ENCODE data around the gene PRXL2C.

The PRXL2C gene

GRCh38 chr9:96609732-96610131, 45.4 kb downstream of the PRXL2C start:
- DNase-seq: no peak

GRCh38 chr9:96607971-96608370, 47.1 kb downstream of the PRXL2C start:
- DNase-seq: no peak

GRCh38 chr9:96605328-96605727, 49.8 kb downstream of the PRXL2C start:
- DNase-seq: no peak

- DNase-seq: no peak
Measured at GRCh38 chr9:96604004-96604319, 51.2 kb downstream of the PRXL2C start.

DNA sequence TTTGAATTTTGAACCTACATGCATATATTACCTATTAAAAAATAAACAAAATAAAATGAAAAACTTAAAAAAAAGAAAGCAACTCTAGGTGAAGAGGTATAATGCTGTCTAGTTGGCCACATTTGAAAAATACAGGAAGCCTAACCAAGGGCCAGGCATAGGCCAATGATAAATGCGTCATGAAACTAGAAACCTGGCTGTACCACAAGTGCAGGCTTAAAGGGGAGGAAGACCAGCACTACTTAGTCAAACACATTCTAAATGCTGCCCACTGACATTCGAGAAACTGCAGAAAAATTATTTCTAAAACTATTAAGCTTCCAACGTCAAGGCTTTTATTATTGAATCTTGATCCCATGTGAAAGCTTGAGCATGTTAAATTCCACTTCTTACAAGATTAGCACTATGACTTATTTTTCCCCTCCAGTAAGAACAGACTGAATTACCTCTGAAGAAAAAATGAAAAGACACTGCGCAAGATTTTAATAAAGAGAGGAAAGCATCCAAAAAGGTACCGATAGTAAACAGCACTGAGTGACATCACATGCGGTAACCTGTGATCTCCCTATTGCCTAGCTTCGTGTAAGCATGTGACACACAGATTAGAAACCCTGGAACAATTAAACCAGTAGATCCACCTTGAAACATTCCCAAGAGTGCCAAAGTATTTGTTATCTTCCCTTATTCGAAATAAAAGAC, 51.7 kb downstream of the PRXL2C start:
- DNase-seq: no peak

DNA sequence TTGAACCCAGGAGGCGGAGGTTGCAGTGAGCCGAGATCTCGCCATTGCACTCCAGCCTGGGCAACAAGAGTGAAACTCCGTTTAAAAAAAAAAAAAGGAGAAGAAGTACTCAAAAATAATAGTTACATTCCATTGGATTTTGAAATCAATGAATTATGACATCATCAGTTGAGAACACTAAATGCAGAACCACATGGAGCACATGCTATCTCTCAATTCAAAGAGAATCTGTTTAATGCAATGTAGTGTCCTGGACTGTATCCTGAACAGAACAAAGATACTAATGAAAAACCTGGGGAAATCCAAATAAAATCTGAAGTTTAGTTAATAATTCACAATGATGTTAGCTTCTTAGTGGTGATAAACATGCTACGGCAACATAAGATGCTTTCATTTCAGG, 55.8 kb downstream of the PRXL2C start:
- DNase-seq: no peak

DNA sequence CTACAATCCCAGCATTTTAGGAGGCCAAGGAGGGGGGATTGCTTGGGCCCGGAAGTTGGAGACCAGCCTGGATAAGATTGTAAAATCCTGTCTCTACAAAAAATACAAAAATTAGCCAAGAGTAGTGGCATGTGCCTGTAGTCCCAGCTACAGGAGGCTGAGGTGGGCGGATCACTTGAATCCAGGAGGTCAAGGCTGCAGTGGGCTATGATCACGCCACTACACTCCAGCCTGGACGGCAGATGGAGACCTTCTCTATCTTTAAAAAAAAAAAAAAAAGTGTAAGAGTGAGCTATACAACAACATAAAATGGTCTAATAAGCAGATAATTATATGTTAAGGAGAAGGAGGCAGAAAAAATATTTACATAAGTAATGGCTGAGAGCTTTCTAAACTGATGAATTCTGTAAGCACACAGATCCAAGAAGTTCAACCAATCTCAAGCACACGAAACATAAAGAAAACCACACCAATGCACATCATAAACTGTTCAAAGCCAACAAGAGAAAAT, 58.5 kb downstream of the PRXL2C start:
- DNase-seq: no peak
